ENCODE data around the gene TM4SF4.

Gene TM4SF4

DNA sequence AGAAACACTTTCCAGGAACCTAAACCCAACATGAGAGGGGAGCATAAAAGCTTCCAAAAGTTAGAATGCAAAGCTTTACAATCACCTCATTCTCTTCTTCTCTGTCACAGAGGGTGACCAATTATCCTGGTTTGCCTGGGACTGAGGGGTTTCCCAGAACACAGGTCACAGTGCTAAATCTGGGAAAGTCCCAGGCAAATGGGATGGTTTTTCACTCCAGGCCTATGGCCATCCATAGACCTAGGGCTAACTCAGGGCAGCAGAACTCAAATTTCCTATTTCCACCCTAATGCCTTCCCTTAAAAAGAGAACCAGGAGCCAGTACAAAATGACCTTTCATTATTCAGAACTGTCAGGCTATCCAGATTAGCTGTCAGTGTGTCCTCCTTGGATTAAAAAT is 77.0 kb downstream of the TM4SF4 start:
- DNase-seq (ENCODE audit: low read depth, low spot score): no peak
- ChIA-PET POLR2A (no interaction called here), CTCF (interaction anchor here (1.2 to 4.0 kb wide), 2 partner anchors 19 to 20 kb away, joined by 3 to 15 read pairs; no protein-coding TSS in a partner anchor)
- TF ChIP-seq, protein P1, sequence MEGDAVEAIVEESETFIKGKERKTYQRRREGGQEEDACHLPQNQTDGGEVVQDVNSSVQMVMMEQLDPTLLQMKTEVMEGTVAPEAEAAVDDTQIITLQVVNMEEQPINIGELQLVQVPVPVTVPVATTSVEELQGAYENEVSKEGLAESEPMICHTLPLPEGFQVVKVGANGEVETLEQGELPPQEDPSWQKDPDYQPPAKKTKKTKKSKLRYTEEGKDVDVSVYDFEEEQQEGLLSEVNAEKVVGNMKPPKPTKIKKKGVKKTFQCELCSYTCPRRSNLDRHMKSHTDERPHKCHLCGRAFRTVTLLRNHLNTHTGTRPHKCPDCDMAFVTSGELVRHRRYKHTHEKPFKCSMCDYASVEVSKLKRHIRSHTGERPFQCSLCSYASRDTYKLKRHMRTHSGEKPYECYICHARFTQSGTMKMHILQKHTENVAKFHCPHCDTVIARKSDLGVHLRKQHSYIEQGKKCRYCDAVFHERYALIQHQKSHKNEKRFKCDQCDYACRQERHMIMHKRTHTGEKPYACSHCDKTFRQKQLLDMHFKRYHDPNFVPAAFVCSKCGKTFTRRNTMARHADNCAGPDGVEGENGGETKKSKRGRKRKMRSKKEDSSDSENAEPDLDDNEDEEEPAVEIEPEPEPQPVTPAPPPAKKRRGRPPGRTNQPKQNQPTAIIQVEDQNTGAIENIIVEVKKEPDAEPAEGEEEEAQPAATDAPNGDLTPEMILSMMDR (IDR thresholded peaks at IDR 0.05; ENCODE audit: insufficient read depth, low read length, missing control alignments): no peak
- H3K4me3 ChIP-seq (ENCODE audit: low read depth, low read length): no peak overlapping the region

DNA sequence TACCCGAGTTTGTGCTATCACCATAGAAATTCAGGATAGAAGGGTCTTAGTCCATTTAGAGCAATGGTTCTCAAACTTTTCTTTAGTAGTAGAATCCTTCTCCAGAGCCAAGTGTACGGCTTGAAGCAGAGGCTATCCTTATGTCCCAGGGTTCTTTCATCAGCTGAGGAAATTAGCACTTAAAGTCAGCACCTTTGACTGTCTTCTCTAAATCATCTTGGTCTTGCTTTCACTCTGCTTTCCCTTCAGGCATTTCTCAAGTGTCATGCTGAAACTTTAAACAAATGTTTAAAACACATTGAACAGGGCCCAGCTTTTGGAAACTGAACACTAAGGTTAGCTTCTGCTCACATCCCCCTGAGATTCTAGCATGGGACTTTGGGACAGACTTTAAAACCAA is 78.2 kb downstream of the TM4SF4 start:
- H3K4me3 ChIP-seq (ENCODE audit: low read depth, low read length): no peak overlapping the region
- CTCF ChIA-PET: interaction anchor here (1.6 to 4.0 kb wide), 3 partner anchors 12 to 21 kb away, joined by 6 to 15 read pairs (median 15); no protein-coding TSS in a partner anchor
- TF ChIP-seq, protein P1 (IDR thresholded peaks at IDR 0.05; ENCODE audit: insufficient read depth, low read length, missing control alignments): no peak
- no peak for DNase-seq (ENCODE audit: low read depth, low spot score)
- POLR2A ChIA-PET: no interaction called here
